ENCODE results near the gene CTDSPL. TPM values are rescaled to one million over a fixed set of nuclear protein-coding genes. Genes with fewer than 3 reads are reported as not detected.

CTDSPL gene
- total and polyA plus RNA-seq, 2 of the 8 experiments (the other 6 are each of a cell fraction or from before 2014, with no cell fraction given), result 20.3 to 42.2 TPM

DNA sequence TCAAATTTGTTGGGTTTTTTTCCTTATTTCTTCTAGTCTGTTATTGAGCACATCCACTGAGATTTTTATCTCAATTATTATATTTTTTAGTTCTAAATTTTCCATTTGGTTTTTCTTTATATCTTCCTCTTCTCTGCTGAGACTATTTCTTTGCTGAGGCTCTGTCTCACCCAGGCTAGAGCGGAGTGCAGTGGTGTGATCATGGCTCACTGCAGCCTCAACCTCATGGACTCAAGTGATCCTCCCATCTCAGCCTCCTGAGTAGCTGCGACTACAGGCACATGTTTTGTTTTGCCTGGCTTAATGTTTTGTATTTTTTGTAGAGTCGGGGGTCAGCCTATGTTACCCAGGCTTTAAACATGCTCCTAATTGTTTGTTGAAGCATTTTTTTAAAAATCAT lies 10.2 kb downstream of the CTDSPL start:
- Histone ChIP-seq H3K79me2 (ENCODE audit: control insufficient read depth in 1 of 2, insufficient read depth in 2 of 2, low read length in 2 of 2) (peaks cover 0 to 60% of the 10 kb centered on the region in 2 experiments; a peak in 3 of 4 replicates), H3K23ac (ENCODE audit: insufficient read length) (no peak overlapping the region), H2AK5ac (ENCODE audit: low read depth, low read length) (no peak overlapping the region), H4K91ac (replicated peaks; ENCODE audit: insufficient read length, low read length) (no peak overlapping the region), H3K4me1 (replicated peaks in 1 of 4; ENCODE audit: control insufficient read depth in 3 of 4, insufficient read depth in 4 of 4, low read length in 3 of 4) (peaks cover 0 to 5% (median 4%) of the 10 kb centered on the region in 4 experiments; a peak in 3 of 7 replicates), H3K9ac (replicated peaks in 1 of 4; ENCODE audit: extremely low read depth in 1 of 4, low read depth in 3 of 4, low read length in 3 of 4) (no peak overlapping the region), H3K14ac (ENCODE audit: insufficient read length) (no peak overlapping the region), H3K23me2 (ENCODE audit: low read depth, low read length) (no peaks in the 10 kb centered on the region), H2BK5ac (ENCODE audit: low read depth, low read length) (no peak overlapping the region), H4K5ac (ENCODE audit: insufficient read length, low read depth, low read length) (no peak overlapping the region), H3K18ac (ENCODE audit: extremely low read depth, low read length) (no peak overlapping the region), H3K4me2 (ENCODE audit: insufficient read depth in 1 of 2, low read depth in 2 of 2, low read length in 2 of 2) (no peak overlapping the region), H3K4ac (replicated peaks; ENCODE audit: insufficient read length, low read depth, low read length) (no peak overlapping the region), H2BK12ac (ENCODE audit: low read depth, low read length) (no peak overlapping the region), H3K79me1 (ENCODE audit: low read depth, low read length) (peaks cover 5% of the 10 kb centered on the region; the same call in 1 of the 2 replicates), H3K4me3 (ENCODE audit: extremely low read depth in 1 of 4, insufficient read depth in 2 of 4, low read depth in 3 of 4, low read length in 4 of 4) (no peak overlapping the region), H3K27me3 (replicated peaks in 1 of 4; ENCODE audit: control insufficient read depth in 3 of 4, extremely low read depth in 1 of 4, insufficient read depth in 3 of 4, low read length in 3 of 4) (no peaks in the 10 kb centered on the region), H2AFZ (ENCODE audit: low read length) (no peak overlapping the region), H4K8ac (ENCODE audit: extremely low read depth, insufficient read depth, low read length) (no peak overlapping the region), H3K27ac (ENCODE audit: low read depth, low read length) (no peak overlapping the region), H3K56ac (replicated peaks; ENCODE audit: insufficient read length, low read depth, low read length) (no peak overlapping the region), H3K36me3 (ENCODE audit: control insufficient read depth in 2 of 4, insufficient read depth in 4 of 4, low read length in 3 of 4) (no peaks in the 10 kb centered on the region), H3K9me3 (ENCODE audit: insufficient read depth in 2 of 2, low read depth in 1 of 2, low read length in 1 of 2) (no peaks in the 10 kb centered on the region), H2BK120ac (replicated peaks; ENCODE audit: low read depth, low read length) (no peak overlapping the region), H4K20me1 (replicated peaks in 1 of 2; ENCODE audit: control insufficient read depth in 1 of 2, insufficient read depth in 2 of 2, low read length in 2 of 2) (no peaks in the 10 kb centered on the region), H2BK20ac (ENCODE audit: low read length) (no peak overlapping the region), H2BK15ac (ENCODE audit: low read length) (no peak overlapping the region)
- DNase-seq (ENCODE audit: low read depth in 1 of 2, low spot score in 2 of 2) (no peak), FAIRE-seq (no peak)
- CTCF ChIA-PET (ENCODE audit: partially characterized antibody), result interaction anchor here (0.7 to 4.4 kb wide), 5 partner anchors 8 to 125 kb away, joined by 3 to 27 read pairs (median 3); no protein-coding TSS in a partner anchor
- WGBS, 2 experiments (ENCODE audit: extremely low coverage in 1 of 2, insufficient coverage in 1 of 2, insufficient read length in 1 of 2, insufficient replicate concordance in 2 of 2, low coverage in 1 of 2, low lambda C conversion rate in 2 of 2, missing lambda C conversion rate in 1 of 2), result 85% methylated on average over 3 of the region's 3 CpGs; no CpG with 5 or more reads in 1 of the 2 experiments
- POLR2A ChIA-PET (ENCODE audit: partially characterized antibody), result no interaction called here
- TF ChIP-seq NANOG (IDR thresholded peaks at IDR 0.05; ENCODE audit: insufficient read depth, low read depth, low read length, poor library complexity, severe bottlenecking) (no peak), RFX5 (IDR thresholded peaks at IDR 0.05; ENCODE audit: borderline replicate concordance, low read depth, low read length) (no peak), CTBP2 (IDR thresholded peaks at IDR 0.05; ENCODE audit: borderline replicate concordance, insufficient read depth, insufficient read length, low read length) (no peak), GTF2F1 (IDR thresholded peaks at IDR 0.05; ENCODE audit: borderline replicate concordance, low read depth, low read length) (no peak), EGR1 (IDR thresholded peaks at IDR 0.05; ENCODE audit: borderline replicate concordance, low read depth, low read length) (no peak), USF2 (IDR thresholded peaks at IDR 0.05; ENCODE audit: low read length) (no peak), NRF1 (IDR thresholded peaks at IDR 0.05; ENCODE audit: low read depth, low read length) (no peak), SIRT6 (IDR thresholded peaks at IDR 0.05; ENCODE audit: low read length) (no peak), CBX5 (IDR thresholded peaks at IDR 0.05; ENCODE audit: low read depth, low read length) (no peak), FOSL1 (IDR thresholded peaks at IDR 0.05; ENCODE audit: insufficient read depth, low read depth, low read length) (no peak), YY1 (IDR thresholded peaks at IDR 0.05; ENCODE audit: low read depth, low read length) (no peak), TAF1 (IDR thresholded peaks at IDR 0.05; ENCODE audit: low read depth, low read length) (no peak)
